ENCODE measurements around the gene F13B. TPM values are rescaled to one million over a fixed set of nuclear protein-coding genes. Genes with fewer than 3 reads are reported as not detected.
"Not testable (repeated sequence)": the region's sequence is repeated elsewhere in the genome, so short reads cannot be mapped to it uniquely, and the experiment has no call there.

The F13B gene
- total and polyA plus RNA-seq, 12 donors: not detected

- Histone ChIP-seq H3K9me3 (replicated peaks in 1 of 3) (no peaks in the 10 kb centered on the region), H3K27ac (no peak overlapping the region), H3K36me3 (replicated peaks in 1 of 2) (no peaks in the 10 kb centered on the region), H3K4me3 (no peak overlapping the region), H3K4me1 (replicated peaks in 1 of 2) (no peaks in the 10 kb centered on the region), H3K27me3 (no peaks in the 10 kb centered on the region)
- WGBS, 4 donors: 53 to 69% (median 65%) methylated on average over 2 of the region's 2 CpGs
- intact Hi-C loops (cut with DNase I): no loop called here
- TF ChIP-seq CTCF (IDR thresholded peaks at IDR 0.05) (no peak), POLR2A (IDR thresholded peaks at IDR 0.05) (no peak)
- DNase-seq: no peak
Observed at GRCh38 chr1:196993916-196994315, 73.1 kb downstream of the F13B start.

- intact Hi-C loops (cut with DNase I); H3K4me3 ChIP-seq; H3K4me1 ChIP-seq (replicated peaks in 1 of 2); H3K36me3 ChIP-seq (replicated peaks in 1 of 2); H3K9me3 ChIP-seq (replicated peaks in 1 of 3); H3K27me3 ChIP-seq; H3K27ac ChIP-seq; DNase-seq: not testable (repeated sequence)
- WGBS, 4 donors: 60 to 77% (median 65%) methylated on average over 7 to 11 of the region's 11 CpGs
Observed at GRCh38 chr1:196991919-196992651, 75.0 kb downstream of the F13B start.

Other genes starting within 250 kb of the F13B start
- 1 to 10 TPM in 2 of 9 donors, under 1 TPM in 3, not detected in 4; 0.42 to 3.9 (median 0.90) TPM for gene CFHR1, start 247.5 kb downstream of the F13B start, total RNA-seq
- 1 to 10 TPM in 1 of 3 donors, under 1 TPM in 1, not detected in 1; 0.68 to 1.0 TPM for gene CFHR1, start 247.5 kb downstream of the F13B start, polyA plus RNA-seq
- gene CFHR4, start 179.2 kb downstream of the F13B start, total RNA-seq: under 1 TPM in 1 of 9 donors, not detected in 8; 0.18 TPM
- under 1 TPM in 1 of 3 donors, not detected in 2; 0.47 TPM for gene CFHR4, start 179.2 kb downstream of the F13B start, polyA plus RNA-seq
- under 1 TPM in 2 of 9 donors, not detected in 7; 0.28 to 0.46 TPM for gene CFHR2, start 123.5 kb downstream of the F13B start, total RNA-seq
- under 1 TPM in 1 of 3 donors, not detected in 2; 0.29 TPM for gene CFHR2, start 123.5 kb downstream of the F13B start, polyA plus RNA-seq
- not detected for gene CFHR5, start 89.7 kb downstream of the F13B start, total RNA-seq
- gene CFHR5, start 89.7 kb downstream of the F13B start, polyA plus RNA-seq: not detected
- 10 to 100 TPM in 1 of 9 donors, 1 to 10 TPM in 3, under 1 TPM in 5; 0.25 to 14.5 (median 0.91) TPM for gene ASPM, start 79.4 kb upstream of the F13B start, total RNA-seq
- under 1 TPM; 0.08 to 0.70 (median 0.10) TPM for gene ASPM, start 79.4 kb upstream of the F13B start, polyA plus RNA-seq
- gene ZBTB41, start 134.0 kb upstream of the F13B start, total RNA-seq: 10 to 100 TPM in 7 of 9 donors, 1 to 10 TPM in 2; 6.9 to 19.6 (median 13.0) TPM
- gene ZBTB41, start 134.0 kb upstream of the F13B start, polyA plus RNA-seq: 10 to 100 TPM in 1 of 3 donors, 1 to 10 TPM in 2; 1.8 to 11.3 (median 2.2) TPM
- gene CRB1, start 201.0 kb upstream of the F13B start, total RNA-seq: under 1 TPM in 7 of 9 donors, not detected in 2; 0.11 to 0.92 (median 0.37) TPM
- under 1 TPM; 0.30 to 0.71 (median 0.40) TPM for gene CRB1, start 201.0 kb upstream of the F13B start, polyA plus RNA-seq